ENCODE data around the gene CDC40.
"Not testable (repeated sequence)": the region's sequence is repeated elsewhere in the genome, so short reads cannot be mapped to it uniquely, and the experiment has no call there.

The CDC40 gene

GRCh38 chr6:110272781-110273180, 92.6 kb downstream of the CDC40 start:
- not testable (repeated sequence) for DNase-seq

- DNase-seq: no peak
These were observed 97.0 kb downstream of the CDC40 start for GRCh38 chr6:110277100-110277665.

All from NCI-H82 (cell line).